Type B pancreatic cell (in vitro differentiated cells): ENCODE data around the gene FAM234B. TPM values are rescaled to one million over a fixed set of nuclear protein-coding genes. Genes with fewer than 3 reads are reported as not detected.

ENCODE experiments used
- DNase-seq: peaks from one replicate; pipeline ENCODE4 v3.0.0; 2021; ENCODE audit warnings: mixed read lengths; ENCODE audit not compliant: unreplicated experiment; ENCODE audit errors: extremely low spot score
- H3K27ac Mint-ChIP-seq: 2 replicates; pipeline ENCODE4 v1.8.0; 2021; ENCODE audit warnings: mild to moderate bottlenecking, mixed read lengths
- H3K27me3 Mint-ChIP-seq: 2 replicates; pipeline ENCODE4 v1.8.0; 2021; ENCODE audit warnings: mixed read lengths
- H3K36me3 Mint-ChIP-seq: 2 replicates; pipeline ENCODE4 v1.8.0; 2021; ENCODE audit warnings: mixed read lengths
- H3K4me1 Mint-ChIP-seq: one replicate; pipeline ENCODE4 v1.8.0; 2021; ENCODE audit warnings: mixed read lengths; ENCODE audit not compliant: unreplicated experiment
- H3K4me3 Mint-ChIP-seq: 2 replicates; pipeline ENCODE4 v1.8.0; 2021; ENCODE audit warnings: mild to moderate bottlenecking, mixed read lengths
- H3K9me3 Mint-ChIP-seq: 2 replicates; pipeline ENCODE4 v1.8.0; 2021; ENCODE audit warnings: mixed read lengths
- total RNA-seq: library from RNA; stranded (reverse); gene quantifications from 2 replicates; pipeline ENCODE4 v1.2.1, GENCODE V29; 2021; ENCODE audit warnings: low replicate concordance
- TF ChIP-seq, protein P1 (sequence below): fragments of 200-600 bp; sonication (generic); conservative IDR thresholded peaks from 2 replicates; pipeline ENCODE4 v1.5.0; 2021; ENCODE audit warnings: antibody characterized with exemption, mild to moderate bottlenecking

The FAM234B gene
- total RNA-seq, 1 donor from 2014 or later = 11.9 TPM

DNA sequence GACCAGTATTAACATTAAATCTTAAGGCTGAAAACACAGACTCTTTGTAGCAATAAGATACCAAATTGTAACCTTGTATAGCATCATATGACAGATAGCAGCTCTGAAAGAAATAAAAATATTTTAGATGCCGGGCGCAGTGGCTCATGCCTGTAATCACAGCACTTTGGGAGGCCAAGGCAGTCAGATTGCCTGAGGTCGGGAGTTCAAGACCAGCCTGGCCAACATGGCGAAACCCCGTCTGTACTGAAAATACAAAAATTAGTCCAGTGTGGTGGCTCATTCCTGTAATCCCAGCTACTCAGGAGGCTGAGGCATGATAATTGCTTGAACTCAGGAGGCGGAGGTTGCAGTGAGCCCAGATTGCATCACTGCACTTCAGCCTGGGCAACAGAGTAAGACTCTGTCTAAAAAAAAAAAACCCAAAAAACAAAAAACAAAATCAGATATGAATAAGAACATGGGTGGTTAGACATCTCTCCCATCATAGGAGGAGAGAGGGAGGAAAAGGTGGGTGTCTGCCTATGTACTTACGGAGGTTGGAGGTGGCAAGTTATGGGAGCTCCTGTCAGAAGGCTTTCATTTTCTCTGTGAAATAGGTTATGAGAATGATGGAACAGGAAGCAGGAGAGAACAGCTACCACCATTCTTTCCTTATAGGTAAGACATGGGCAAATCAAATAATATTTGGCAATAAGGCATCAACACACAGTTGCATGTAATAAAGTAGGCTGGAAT lies 36.5 kb upstream of the FAM234B start:
- no peak overlapping the region for H3K27ac Mint-ChIP-seq

DNA sequence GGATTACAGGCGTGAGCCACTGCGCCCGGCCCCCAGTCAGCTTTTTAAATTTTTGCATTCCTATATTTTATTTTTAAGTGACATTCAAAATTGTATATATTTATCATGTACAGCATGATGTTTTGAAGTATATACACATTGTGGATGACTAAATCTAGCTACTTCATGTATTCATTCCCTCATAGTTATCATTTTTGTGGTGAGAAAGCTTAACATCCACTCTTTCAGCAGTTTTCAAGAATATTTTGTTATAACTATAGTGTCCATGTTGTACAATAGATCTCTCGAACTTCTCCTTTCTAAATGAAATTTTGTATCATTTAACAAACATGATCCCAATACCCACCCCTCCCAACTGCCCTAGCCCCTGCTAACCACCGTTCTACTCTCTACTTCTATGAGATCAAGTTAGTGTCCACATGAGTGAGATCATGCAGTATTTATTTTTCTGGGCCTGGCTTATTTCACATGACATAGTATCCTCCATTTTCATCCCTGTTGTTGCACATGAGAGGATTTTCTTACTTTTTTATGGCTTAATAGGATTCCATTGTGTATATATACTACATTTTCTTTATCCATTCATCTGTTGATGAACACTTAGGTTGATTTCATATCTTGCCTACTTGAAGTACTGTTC lies 35.3 kb upstream of the FAM234B start:
- DNase-seq = no peak
- Mint-ChIP-seq H3K9me3 (no peaks in the 10 kb centered on the region), H3K4me1 (no peaks in the 10 kb centered on the region), H3K4me3 (no peak overlapping the region), H3K36me3 (peaks cover 9% of the 10 kb centered on the region), H3K27ac (no peak overlapping the region), H3K27me3 (peaks cover 7% of the 10 kb centered on the region)
- TF ChIP-seq, protein P1, sequence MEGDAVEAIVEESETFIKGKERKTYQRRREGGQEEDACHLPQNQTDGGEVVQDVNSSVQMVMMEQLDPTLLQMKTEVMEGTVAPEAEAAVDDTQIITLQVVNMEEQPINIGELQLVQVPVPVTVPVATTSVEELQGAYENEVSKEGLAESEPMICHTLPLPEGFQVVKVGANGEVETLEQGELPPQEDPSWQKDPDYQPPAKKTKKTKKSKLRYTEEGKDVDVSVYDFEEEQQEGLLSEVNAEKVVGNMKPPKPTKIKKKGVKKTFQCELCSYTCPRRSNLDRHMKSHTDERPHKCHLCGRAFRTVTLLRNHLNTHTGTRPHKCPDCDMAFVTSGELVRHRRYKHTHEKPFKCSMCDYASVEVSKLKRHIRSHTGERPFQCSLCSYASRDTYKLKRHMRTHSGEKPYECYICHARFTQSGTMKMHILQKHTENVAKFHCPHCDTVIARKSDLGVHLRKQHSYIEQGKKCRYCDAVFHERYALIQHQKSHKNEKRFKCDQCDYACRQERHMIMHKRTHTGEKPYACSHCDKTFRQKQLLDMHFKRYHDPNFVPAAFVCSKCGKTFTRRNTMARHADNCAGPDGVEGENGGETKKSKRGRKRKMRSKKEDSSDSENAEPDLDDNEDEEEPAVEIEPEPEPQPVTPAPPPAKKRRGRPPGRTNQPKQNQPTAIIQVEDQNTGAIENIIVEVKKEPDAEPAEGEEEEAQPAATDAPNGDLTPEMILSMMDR = no peak

More for the DNA sequence above, 36.5 kb upstream of the FAM234B start:
- TF ChIP-seq, protein P1 = no peak
- no peak for DNase-seq
- Mint-ChIP-seq H3K36me3 (peaks cover 12% of the 10 kb centered on the region), H3K9me3 (no peaks in the 10 kb centered on the region), H3K27me3 (peaks cover 7% of the 10 kb centered on the region), H3K4me3 (no peak overlapping the region), H3K4me1 (no peaks in the 10 kb centered on the region)

DNA sequence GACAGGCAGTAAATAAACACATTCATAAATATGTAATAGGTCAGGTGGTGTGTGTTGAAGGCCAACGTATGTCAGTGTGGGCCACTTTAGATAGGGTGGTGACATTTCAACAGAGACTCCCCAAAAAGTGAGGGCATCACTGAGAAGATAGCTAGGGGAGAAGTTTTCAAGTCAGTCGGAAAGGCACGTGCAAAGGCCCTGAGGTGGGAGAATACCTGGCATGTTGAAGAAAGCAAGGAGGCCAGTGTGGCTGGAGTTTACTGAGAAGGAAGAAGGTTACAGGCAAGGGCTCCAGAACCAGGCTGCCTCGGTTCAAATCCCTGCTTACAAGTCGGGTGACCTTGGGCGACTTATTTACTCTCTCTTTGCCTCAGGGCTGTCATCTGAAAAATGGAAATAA lies 33.1 kb upstream of the FAM234B start:
- Mint-ChIP-seq H3K27ac (no peak overlapping the region), H3K4me3 (no peak overlapping the region), H3K27me3 (peaks cover 11% of the 10 kb centered on the region), H3K36me3 (peaks cover 5% of the 10 kb centered on the region), H3K9me3 (no peaks in the 10 kb centered on the region), H3K4me1 (no peaks in the 10 kb centered on the region)
- no peak for DNase-seq
- TF ChIP-seq, protein P1 = no peak

DNA sequence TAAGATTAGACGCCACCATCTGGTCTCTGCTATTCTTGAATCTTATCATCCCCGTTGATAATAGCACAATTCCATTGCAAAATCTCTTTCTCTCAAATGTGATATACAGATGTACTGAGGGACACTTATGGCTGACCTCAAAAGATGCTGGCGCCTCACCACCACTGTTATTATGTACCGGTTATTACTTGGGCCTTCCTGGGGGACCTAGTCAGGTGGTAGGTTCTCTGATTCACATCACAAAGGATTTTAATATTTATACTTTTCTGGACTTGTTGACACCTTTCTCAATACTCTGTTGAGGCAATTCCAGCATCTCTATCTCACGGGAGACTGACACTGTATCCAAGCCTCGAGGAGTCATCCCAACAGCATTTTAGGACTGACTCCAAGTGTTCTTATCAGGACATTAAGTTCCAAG lies 21.3 kb upstream of the FAM234B start:
- no peak for DNase-seq
- H3K27me3 Mint-ChIP-seq = peaks cover 4% of the 10 kb centered on the region
- no peak overlapping the region for H3K4me3 Mint-ChIP-seq
- H3K36me3 Mint-ChIP-seq = peaks cover 3% of the 10 kb centered on the region
- TF ChIP-seq, protein P1 = no peak
- no peaks in the 10 kb centered on the region for H3K4me1 Mint-ChIP-seq
- H3K27ac Mint-ChIP-seq = no peak overlapping the region
- H3K9me3 Mint-ChIP-seq = no peaks in the 10 kb centered on the region

DNA sequence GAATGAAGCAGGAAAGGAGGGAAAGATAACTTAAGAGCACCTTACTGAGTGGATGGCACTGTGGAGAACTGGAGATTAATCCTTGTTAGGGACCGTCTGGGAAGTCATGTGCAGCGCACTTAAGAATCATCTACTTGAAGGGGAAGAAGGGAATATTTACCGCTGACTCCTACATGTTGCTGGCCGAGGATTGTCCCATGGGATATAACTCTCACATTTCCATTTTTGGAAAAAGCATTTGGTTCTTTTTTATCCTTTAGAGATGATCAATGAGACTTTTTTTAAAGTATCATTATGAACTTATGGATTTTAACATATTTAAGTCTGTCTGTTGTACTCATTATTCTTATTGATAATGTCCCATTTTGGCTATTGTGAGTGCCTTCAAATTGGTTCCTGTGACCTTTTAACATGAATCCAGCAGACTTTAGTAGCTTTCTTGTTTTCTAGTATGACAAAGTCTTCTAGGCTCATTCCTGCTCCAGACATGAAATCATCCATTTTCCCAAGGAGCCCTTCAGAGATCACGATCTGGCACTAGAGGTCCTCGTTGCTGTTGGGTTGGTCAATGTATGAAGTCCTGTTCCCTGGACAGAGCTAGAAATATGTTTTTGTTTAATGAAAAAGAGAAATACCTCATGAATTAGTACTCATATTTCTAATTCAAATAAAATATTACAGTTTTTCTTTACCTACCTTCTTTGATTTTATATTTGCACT lies 20.2 kb upstream of the FAM234B start:
- Mint-ChIP-seq H3K4me3 (no peak overlapping the region), H3K4me1 (no peaks in the 10 kb centered on the region), H3K9me3 (no peaks in the 10 kb centered on the region), H3K36me3 (peaks cover 3% of the 10 kb centered on the region), H3K27ac (no peak overlapping the region), H3K27me3 (peaks cover 4% of the 10 kb centered on the region)
- no peak for DNase-seq
- TF ChIP-seq, protein P1 = peak; percentile 41
